Heart left ventricle (tissue), 13 donors: ENCODE results near the gene TMEM163.

Source experiments
- POLR2A ChIP-seq, 2 donors: fragments of 450-650 bp; IDR thresholded peaks; one replicate each; pipeline ENCODE4 v1.6.1; 2017; ENCODE audit warnings: antibody characterized with exemption in 2 of 2, mild to moderate bottlenecking in 2 of 2, moderate library complexity in 2 of 2
- TF ChIP-seq, protein P1 (sequence below), 12 donors: fragments of 200-600 bp; sonication (generic) in 4 of 12; IDR thresholded peaks; one replicate each; pipeline versions ENCODE4 v1.5.0 to v1.8.0; 2018 to 2022; ENCODE audit warnings: antibody characterized with exemption in 12 of 12, mild to moderate bottlenecking in 5 of 12
- donor health status: ischemic (EF 13 %, LVEDD 7.1; RV severe dilation, severe dysfunction).
- donor health status: DM: no; HTN: yes; CAD: no.
- donor health status: DM: no; HTN: no; CAD: no.
- donor health status: ischemic (EF 25% LVEDD 6.9; RV normal size, moderate dysfunction).
- donor health status: ischemic (EF 25% LVEDD 5.7; RV mildly dilated, moderate dysfunction).
- donor health status: ischemic (EF 35%, LVEDD 5.7; RV mildly dilated, moderate dysfunction).
- donor health status: nonischemic (EF 11% LVEDD 7.7; RV severe dilation, severe dysfunction).
- donor health status: DM: yes; HTN: yes; CAD: no.
- donor health status: PGD.
- donor health status: ischemic (EF 29% LVEDD 5.4; RV normal size, mild dysfunction).
- donor health status: nonischemic (EF 23%, LVEDD 6.1; RV moderate dilation, normal function).

DNA sequence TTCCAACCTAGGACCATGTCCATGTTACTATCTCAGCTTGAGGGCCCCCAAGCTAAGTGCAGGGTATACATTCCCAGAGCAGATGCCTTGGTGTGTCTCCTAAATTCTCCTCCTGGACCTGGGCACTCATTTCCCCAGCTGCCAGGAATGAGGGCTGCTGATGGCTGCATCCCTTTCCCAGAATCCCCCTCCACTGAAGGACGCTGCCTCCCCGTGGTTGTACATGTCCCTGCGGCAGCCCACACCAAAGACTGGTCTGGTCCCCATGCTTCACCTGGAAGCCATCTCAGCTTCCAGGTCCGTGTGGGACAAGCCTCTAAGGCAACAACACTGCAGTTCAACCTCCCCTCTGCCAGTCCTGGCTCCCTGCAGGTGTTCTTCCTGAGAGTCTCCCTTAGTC lies 14.6 kb downstream of the TMEM163 start:
- TF ChIP-seq, protein P1, sequence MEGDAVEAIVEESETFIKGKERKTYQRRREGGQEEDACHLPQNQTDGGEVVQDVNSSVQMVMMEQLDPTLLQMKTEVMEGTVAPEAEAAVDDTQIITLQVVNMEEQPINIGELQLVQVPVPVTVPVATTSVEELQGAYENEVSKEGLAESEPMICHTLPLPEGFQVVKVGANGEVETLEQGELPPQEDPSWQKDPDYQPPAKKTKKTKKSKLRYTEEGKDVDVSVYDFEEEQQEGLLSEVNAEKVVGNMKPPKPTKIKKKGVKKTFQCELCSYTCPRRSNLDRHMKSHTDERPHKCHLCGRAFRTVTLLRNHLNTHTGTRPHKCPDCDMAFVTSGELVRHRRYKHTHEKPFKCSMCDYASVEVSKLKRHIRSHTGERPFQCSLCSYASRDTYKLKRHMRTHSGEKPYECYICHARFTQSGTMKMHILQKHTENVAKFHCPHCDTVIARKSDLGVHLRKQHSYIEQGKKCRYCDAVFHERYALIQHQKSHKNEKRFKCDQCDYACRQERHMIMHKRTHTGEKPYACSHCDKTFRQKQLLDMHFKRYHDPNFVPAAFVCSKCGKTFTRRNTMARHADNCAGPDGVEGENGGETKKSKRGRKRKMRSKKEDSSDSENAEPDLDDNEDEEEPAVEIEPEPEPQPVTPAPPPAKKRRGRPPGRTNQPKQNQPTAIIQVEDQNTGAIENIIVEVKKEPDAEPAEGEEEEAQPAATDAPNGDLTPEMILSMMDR (IDR thresholded peaks at IDR 0.05): no peak
- TF ChIP-seq POLR2A (IDR thresholded peaks at IDR 0.05): no peak
